ENCODE results near the gene REST. TPM values are rescaled to one million over a fixed set of nuclear protein-coding genes. Genes with fewer than 3 reads are reported as not detected.

Gene REST
- total and polyA plus RNA-seq, 9 of the 15 experiments (the other 6 are each of a cell fraction or from before 2014, with no cell fraction given): 2.9 to 24.0 (median 19.2) TPM

DNA sequence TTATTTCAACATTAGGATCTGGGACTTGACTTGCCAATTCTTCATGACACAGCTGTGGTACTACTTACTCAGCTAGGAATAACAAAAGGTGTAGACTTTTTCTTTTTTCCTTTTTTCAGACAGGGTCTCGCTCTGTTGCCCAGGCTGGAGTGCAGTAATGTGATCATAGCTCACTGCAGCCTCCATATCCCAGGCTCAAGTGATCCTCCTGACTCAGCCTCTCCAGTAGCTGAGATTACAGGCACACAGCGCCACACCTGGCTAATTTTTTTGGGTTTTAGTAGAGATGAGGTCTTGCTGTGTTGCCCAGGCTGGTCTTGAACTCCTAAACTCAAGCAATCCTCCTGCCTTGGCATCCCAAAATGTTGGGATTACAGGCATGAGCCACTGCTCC, 53.4 kb downstream of the REST start:
- Histone ChIP-seq H3K4me1 (replicated peaks in 1 of 2; ENCODE audit: control insufficient read depth in 2 of 2, insufficient read depth in 2 of 2, low read length in 2 of 2) (peaks cover 0 to 11% of the 10 kb centered on the region in 2 experiments; a peak in 2 of 5 replicates), H4K20me1 (replicated peaks; ENCODE audit: control insufficient read depth, insufficient read depth, low read length) (no peaks in the 10 kb centered on the region), H3K36me3 (ENCODE audit: control insufficient read depth, insufficient read depth, low read length) (peaks cover 34% of the 10 kb centered on the region; the same call in 2 of the 3 replicates), H3K79me2 (ENCODE audit: control insufficient read depth, insufficient read depth, low read length) (no peaks in the 10 kb centered on the region), H3K27me3 (ENCODE audit: control insufficient read depth in 2 of 2, insufficient read depth in 2 of 2, low read length in 2 of 2) (no peaks in the 10 kb centered on the region), H3K4me2 (ENCODE audit: insufficient read depth, low read length) (no peak overlapping the region), H3K27ac (ENCODE audit: extremely low read depth, low read depth, low read length) (no peak overlapping the region; the same call in 2 of the 3 replicates), H3K4me3 (no peak overlapping the region), H3K9me3 (replicated peaks; ENCODE audit: control insufficient read depth, insufficient read depth, low read depth, low read length) (no peaks in the 10 kb centered on the region), H2AFZ (ENCODE audit: low read depth, low read length) (no peak overlapping the region), H3K9ac (ENCODE audit: insufficient read depth in 1 of 2, low read depth in 2 of 2, low read length in 2 of 2) (no peak overlapping the region), H3K9me1 (ENCODE audit: control insufficient read depth, insufficient read depth, low read length) (no peaks in the 10 kb centered on the region)
- ChIA-PET CTCF (ENCODE audit: low intra/inter-chr PET ratio) (no interaction called here), POLR2A (interaction anchor here (1.0 to 4.1 kb wide), 5 partner anchors 10 to 17 kb away, joined by 4 to 25 read pairs (median 4); partner anchors contain the start of genes NOA1 and POLR2B)
- no TSS peak for BruUV-seq (replicated peaks)
- intact Hi-C loops (cut with micrococcal nuclease) (no loop called here), in situ Hi-C loops (cut with MboI) (no loop called here)
- no peak for ATAC-seq
- WGBS (ENCODE audit: insufficient coverage, low coverage, missing lambda C conversion rate): 93% methylated on average over 2 of the region's 2 CpGs
- no peak for FAIRE-seq
- no peak for DNase-seq (ENCODE audit: extremely low read depth in 1 of 4, low spot score in 3 of 4)
- TF ChIP-seq CCNT2 (IDR thresholded peaks at IDR 0.05; ENCODE audit: borderline replicate concordance, extremely low read depth, insufficient read length, low read depth, low read length) (no peak), CREB1 (IDR thresholded peaks at IDR 0.05) (no peak), CREB1 (CRISPR knock-in tag; IDR thresholded peaks at IDR 0.05) (no peak), NFXL1 (CRISPR knock-in tag; IDR thresholded peaks at IDR 0.05) (no peak), MEF2A (IDR thresholded peaks at IDR 0.05; ENCODE audit: control insufficient read depth, low read depth, low read length) (no peak), THRAP3 (IDR thresholded peaks at IDR 0.05; ENCODE audit: borderline replicate concordance) (no peak), ETS2 (tag; IDR thresholded peaks at IDR 0.05; ENCODE audit: borderline replicate concordance, poor library complexity, severe bottlenecking) (no peak), SPI1 (IDR thresholded peaks at IDR 0.05; ENCODE audit: borderline replicate concordance, low read depth, low read length) (no peak), TAF15 (IDR thresholded peaks at IDR 0.05; ENCODE audit: low read depth, low read length) (no peak), MYBL2 (IDR thresholded peaks at IDR 0.05; ENCODE audit: low read depth) (no peak), MYBL2 (CRISPR knock-in tag; IDR thresholded peaks at IDR 0.05; ENCODE audit: borderline replicate concordance) (no peak)
- TF ChIP-seq, protein P1, sequence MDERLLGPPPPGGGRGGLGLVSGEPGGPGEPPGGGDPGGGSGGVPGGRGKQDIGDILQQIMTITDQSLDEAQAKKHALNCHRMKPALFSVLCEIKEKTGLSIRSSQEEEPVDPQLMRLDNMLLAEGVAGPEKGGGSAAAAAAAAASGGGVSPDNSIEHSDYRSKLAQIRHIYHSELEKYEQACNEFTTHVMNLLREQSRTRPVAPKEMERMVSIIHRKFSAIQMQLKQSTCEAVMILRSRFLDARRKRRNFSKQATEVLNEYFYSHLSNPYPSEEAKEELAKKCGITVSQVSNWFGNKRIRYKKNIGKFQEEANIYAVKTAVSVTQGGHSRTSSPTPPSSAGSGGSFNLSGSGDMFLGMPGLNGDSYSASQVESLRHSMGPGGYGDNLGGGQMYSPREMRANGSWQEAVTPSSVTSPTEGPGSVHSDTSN (CRISPR knock-in tag; IDR thresholded peaks at IDR 0.05; ENCODE audit: low read depth): no peak
- TF ChIP-seq, protein P1 (tag; conservative IDR thresholded peaks at IDR 0.05; ENCODE audit: low read depth): no peak
- TF ChIP-seq, protein P2, sequence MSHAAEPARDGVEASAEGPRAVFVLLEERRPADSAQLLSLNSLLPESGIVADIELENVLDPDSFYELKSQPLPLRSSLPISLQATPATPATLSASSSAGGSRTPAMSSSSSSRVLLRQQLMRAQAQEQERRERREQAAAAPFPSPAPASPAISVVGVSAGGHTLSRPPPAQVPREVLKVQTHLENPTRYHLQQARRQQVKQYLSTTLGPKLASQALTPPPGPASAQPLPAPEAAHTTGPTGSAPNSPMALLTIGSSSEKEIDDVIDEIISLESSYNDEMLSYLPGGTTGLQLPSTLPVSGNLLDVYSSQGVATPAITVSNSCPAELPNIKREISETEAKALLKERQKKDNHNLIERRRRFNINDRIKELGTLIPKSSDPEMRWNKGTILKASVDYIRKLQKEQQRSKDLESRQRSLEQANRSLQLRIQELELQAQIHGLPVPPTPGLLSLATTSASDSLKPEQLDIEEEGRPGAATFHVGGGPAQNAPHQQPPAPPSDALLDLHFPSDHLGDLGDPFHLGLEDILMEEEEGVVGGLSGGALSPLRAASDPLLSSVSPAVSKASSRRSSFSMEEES (CRISPR knock-in tag; IDR thresholded peaks at IDR 0.05): no peak
- TF ChIP-seq, protein P3, sequence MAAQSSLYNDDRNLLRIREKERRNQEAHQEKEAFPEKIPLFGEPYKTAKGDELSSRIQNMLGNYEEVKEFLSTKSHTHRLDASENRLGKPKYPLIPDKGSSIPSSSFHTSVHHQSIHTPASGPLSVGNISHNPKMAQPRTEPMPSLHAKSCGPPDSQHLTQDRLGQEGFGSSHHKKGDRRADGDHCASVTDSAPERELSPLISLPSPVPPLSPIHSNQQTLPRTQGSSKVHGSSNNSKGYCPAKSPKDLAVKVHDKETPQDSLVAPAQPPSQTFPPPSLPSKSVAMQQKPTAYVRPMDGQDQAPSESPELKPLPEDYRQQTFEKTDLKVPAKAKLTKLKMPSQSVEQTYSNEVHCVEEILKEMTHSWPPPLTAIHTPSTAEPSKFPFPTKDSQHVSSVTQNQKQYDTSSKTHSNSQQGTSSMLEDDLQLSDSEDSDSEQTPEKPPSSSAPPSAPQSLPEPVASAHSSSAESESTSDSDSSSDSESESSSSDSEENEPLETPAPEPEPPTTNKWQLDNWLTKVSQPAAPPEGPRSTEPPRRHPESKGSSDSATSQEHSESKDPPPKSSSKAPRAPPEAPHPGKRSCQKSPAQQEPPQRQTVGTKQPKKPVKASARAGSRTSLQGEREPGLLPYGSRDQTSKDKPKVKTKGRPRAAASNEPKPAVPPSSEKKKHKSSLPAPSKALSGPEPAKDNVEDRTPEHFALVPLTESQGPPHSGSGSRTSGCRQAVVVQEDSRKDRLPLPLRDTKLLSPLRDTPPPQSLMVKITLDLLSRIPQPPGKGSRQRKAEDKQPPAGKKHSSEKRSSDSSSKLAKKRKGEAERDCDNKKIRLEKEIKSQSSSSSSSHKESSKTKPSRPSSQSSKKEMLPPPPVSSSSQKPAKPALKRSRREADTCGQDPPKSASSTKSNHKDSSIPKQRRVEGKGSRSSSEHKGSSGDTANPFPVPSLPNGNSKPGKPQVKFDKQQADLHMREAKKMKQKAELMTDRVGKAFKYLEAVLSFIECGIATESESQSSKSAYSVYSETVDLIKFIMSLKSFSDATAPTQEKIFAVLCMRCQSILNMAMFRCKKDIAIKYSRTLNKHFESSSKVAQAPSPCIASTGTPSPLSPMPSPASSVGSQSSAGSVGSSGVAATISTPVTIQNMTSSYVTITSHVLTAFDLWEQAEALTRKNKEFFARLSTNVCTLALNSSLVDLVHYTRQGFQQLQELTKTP (IDR thresholded peaks at IDR 0.05; ENCODE audit: low read depth in 1 of 2, partially characterized antibody in 2 of 2): no peak

Data from K562 (cell line).